B cell (primary cell): Measurements from ENCODE around the gene AKR1B1. TPM values are rescaled to one million over a fixed set of nuclear protein-coding genes. Genes with fewer than 3 reads are reported as not detected.
A peak's percentile ranks its signal among the peaks of the same experiment; 100 is the strongest.

Experiments used
- ATAC-seq: fragments of 200-7000 bp; cut with Tn5 transposase; one replicate; pipeline ENCODE4 v1.10.0; 2021; ENCODE audit warnings: low read depth, mild to moderate bottlenecking, moderate number of reproducible peaks, moderate library complexity
- CTCF ChIA-PET: fragments of 350-600 bp; sonication (Branson Sonifier 250); formaldehyde crosslinking; loops from one replicate; lab custom pipeline; 2021; ENCODE audit warnings: antibody characterized with exemption, inconsistent platforms; lab: Charles Lee
- POLR2A ChIA-PET: fragments of 350-600 bp; sonication (Branson Sonifier 250); formaldehyde crosslinking; loops from one replicate; lab custom pipeline; 2021; ENCODE audit warnings: antibody characterized with exemption; lab: Charles Lee
- DNase-seq: peaks from one replicate; pipeline ENCODE4 v3.0.0; 2013
- H2AFZ ChIP-seq: 2 replicates; pipeline ENCODE4 v1.6.1; 2012; ENCODE audit warnings: mild to moderate bottlenecking, low read depth, low read length; ENCODE audit not compliant: insufficient read depth, poor library complexity, severe bottlenecking
- H3K27ac ChIP-seq, 2 donors: 1 replicate in 1 of 2; 2 replicates in 1 of 2; pipeline ENCODE4 v1.5.1; 2012 to 2013; ENCODE audit warnings: low read length in 2 of 2, mild to moderate bottlenecking in 2 of 2, moderate library complexity in 1 of 2
- H3K27me3 ChIP-seq, 4 experiments: fragments of 200-600 bp in 1 of 4; sonication (generic) in 1 of 4; replicated peaks in 1 of 4; 1 replicate in 2 of 4; 2 replicates in 2 of 4; pipeline versions ENCODE4 v1.6.1 to v1.7.0; 2013 to 2016; ENCODE audit warnings: low read length in 3 of 4, mild to moderate bottlenecking in 2 of 4, mixed read lengths in 1 of 4, moderate library complexity in 1 of 4; ENCODE audit not compliant: insufficient read depth in 4 of 4, control insufficient read depth in 3 of 4; ENCODE audit errors: control extremely low read depth in 1 of 4
- H3K36me3 ChIP-seq, 2 experiments: replicated peaks in 1 of 2; 1 replicate in 1 of 2; 2 replicates in 1 of 2; pipeline versions ENCODE4 v1.6.1 to v1.7.1; 2013; ENCODE audit warnings: low read length in 1 of 2; ENCODE audit not compliant: insufficient read depth in 2 of 2, control insufficient read depth in 1 of 2; ENCODE audit errors: control extremely low read depth in 1 of 2, extremely low read depth in 1 of 2
- H3K4me1 ChIP-seq, 2 donors: fragments of 200-600 bp in 1 of 2; sonication (generic) in 1 of 2; 1 replicate in 1 of 2; 2 replicates in 1 of 2; pipeline versions ENCODE4 v1.5.1 to v1.6.1; 2013 to 2017; ENCODE audit warnings: low read length in 2 of 2; ENCODE audit not compliant: control insufficient read depth in 2 of 2, insufficient read depth in 2 of 2
- H3K4me2 ChIP-seq: replicated peaks from 2 replicates; pipeline ENCODE3; 2012; ENCODE audit warnings: mild to moderate bottlenecking, low read depth, low read length; ENCODE audit not compliant: poor library complexity, severe bottlenecking
- H3K4me3 ChIP-seq, 5 experiments: fragments of 200-600 bp in 1 of 5; sonication (generic) in 1 of 5; 1 replicate in 3 of 5; 2 replicates in 2 of 5; pipeline versions ENCODE4 v1.5.1 to v1.7.0; 2011 to 2016; ENCODE audit warnings: low read length in 4 of 5, mild to moderate bottlenecking in 4 of 5, low read depth in 2 of 5, control low read depth in 1 of 5, moderate library complexity in 1 of 5; ENCODE audit not compliant: insufficient read depth in 1 of 5; ENCODE audit errors: control extremely low read depth in 1 of 5, extremely low read depth in 1 of 5
- H3K79me2 ChIP-seq: fragments of 200-600 bp; sonication (generic); one replicate; pipeline ENCODE4 v1.6.0; 2016; ENCODE audit warnings: low read length; ENCODE audit not compliant: control insufficient read depth, insufficient read depth
- H3K9ac ChIP-seq: fragments of 200-600 bp; sonication (generic); 2 replicates; pipeline ENCODE4 v1.6.1; 2017; ENCODE audit warnings: mild to moderate bottlenecking, low read length, moderate library complexity
- H3K9me3 ChIP-seq, 3 donors: one replicate each; pipeline versions ENCODE4 v1.6.1 to v1.7.1; 2013; ENCODE audit warnings: low read length in 2 of 3; ENCODE audit not compliant: control insufficient read depth in 2 of 3, insufficient read depth in 1 of 3; ENCODE audit errors: control extremely low read depth in 1 of 3
- H4K20me1 ChIP-seq: 2 replicates; pipeline ENCODE4 v1.6.0; 2012; ENCODE audit warnings: mild to moderate bottlenecking, low read length; ENCODE audit not compliant: insufficient read depth, control insufficient read depth, poor library complexity, severe bottlenecking
- H3K27ac Mint-ChIP-seq: one replicate; pipeline ENCODE4 v1.8.0; 2021; ENCODE audit warnings: mixed read lengths
- H3K27me3 Mint-ChIP-seq: one replicate; pipeline ENCODE4 v1.8.0; 2021; ENCODE audit warnings: mixed read lengths
- H3K4me1 Mint-ChIP-seq: one replicate; pipeline ENCODE4 v1.8.0; 2021; ENCODE audit warnings: mixed read lengths
- H3K4me3 Mint-ChIP-seq: one replicate; pipeline ENCODE4 v1.8.0; 2021; ENCODE audit warnings: mixed read lengths
- H3K9me3 Mint-ChIP-seq: one replicate; pipeline ENCODE4 v1.8.0; 2022; ENCODE audit warnings: mixed read lengths; ENCODE audit not compliant: insufficient read depth
- CTCF ChIP-seq: fragments of 200-600 bp; IDR thresholded peaks from one replicate; pipeline ENCODE4 v1.8.0; 2022; ENCODE audit warnings: antibody characterized with exemption, mild to moderate bottlenecking
- EZH2 ChIP-seq: IDR thresholded peaks from 2 replicates; pipeline ENCODE4 v1.6.1; 2012; ENCODE audit warnings: borderline replicate concordance, low read depth, mild to moderate bottlenecking, moderate library complexity, low read length; ENCODE audit not compliant: insufficient read depth, poor library complexity, severe bottlenecking
- WGBS: methylation state at CpG from one replicate; pipeline ENCODE4 v1.1.5; 2013; ENCODE audit warnings: missing lambda C conversion rate; ENCODE audit not compliant: insufficient coverage; 5-methylcytosine and 5-hydroxymethylcytosine counted together
- intact Hi-C: fragments of 100-400 bp; cut with micrococcal nuclease; formaldehyde crosslinking; loops from one replicate; pipeline ENCODE4 v1.10.0; 2022
- polyA plus RNA-seq: library from polyadenylated mRNA; depleted of rRNA; stranded (reverse); fragments of >200 nt; gene quantifications from 2 replicates; pipeline ENCODE4 v1.2.3, GENCODE V29; 2012
- total RNA-seq, 2 donors: library from RNA; stranded (reverse); fragments of 120-200 nt in 1 of 2; gene quantifications; 1 replicate in 1 of 2; 2 replicates in 1 of 2; pipeline versions ENCODE4 v1.2.3 to v1.2.4, GENCODE V29; 2013 to 2022

AKR1B1 gene
- total and polyA plus RNA-seq, 2 donors (not counting 1 experiment from before 2014, with no cell fraction given), result 82.9 to 89.6 TPM

GRCh38 chr7:134433430-134433829, 25.5 kb downstream of the AKR1B1 start:
- Mint-ChIP-seq H3K27me3 (peaks cover 4% of the 10 kb centered on the region), H3K9me3 (no peaks in the 10 kb centered on the region), H3K4me1 (peaks cover 19% of the 10 kb centered on the region), H3K4me3 (peak overlapping the region; percentile 86), H3K27ac (peak overlapping the region; percentile 86)
- ChIA-PET CTCF (interaction anchor here (0.6 to 9.3 kb wide), 29 partner anchors 9 to 741 kb away, joined by 3 to 160 read pairs (median 6); partner anchors contain the start of genes AGBL3, AKR1B1, AKR1B15 and CYREN), POLR2A (interaction anchor here (0.5 to 1.1 kb wide), 4 partner anchors 20 to 214 kb away, joined by 3 to 7 read pairs (median 3); no protein-coding TSS in a partner anchor)
- Histone ChIP-seq H4K20me1 (no peaks in the 10 kb centered on the region), H3K9ac (peak overlapping the region; percentile 64), H3K4me1 (peaks cover 17 to 23% of the 10 kb centered on the region in 2 donors), H3K79me2 (no peaks in the 10 kb centered on the region), H3K36me3 (no peaks in the 10 kb centered on the region), H3K4me2 (peak overlapping the region; percentile 83), H3K27me3 (no peaks in the 10 kb centered on the region), H3K4me3 (peak overlapping the region in 1 of 5 experiments; percentile 57), H2AFZ (peak overlapping the region; percentile 88), H3K9me3 (no peaks in the 10 kb centered on the region), H3K27ac (peak overlapping the region in 1 of 2 donors; percentile 62)
- DNase-seq, result no peak
- intact Hi-C loops, result loop anchor here (2.0 kb wide), 1 partner anchor 521 kb away; no protein-coding TSS in a partner anchor
- TF ChIP-seq CTCF, result no peak
- TF ChIP-seq EZH2, result no peak
- no peak for ATAC-seq
- no CpG with 5 or more reads among the region's 4 CpGs for WGBS
